A673 (cell line): ENCODE data around the gene TUBA8. TPM values are rescaled to one million over a fixed set of nuclear protein-coding genes. Genes with fewer than 3 reads are reported as not detected.

Experiments used
- BruUV-seq: library from RNA; stranded (reverse); fragments of 400-500 nt; replicated peaks from 2 replicates; lab custom pipeline; 2021; lab: Mats Ljungman, UMichigan
- CTCF ChIA-PET: fragments of 300-600 bp; sonication (Branson Sonifier 250); formaldehyde crosslinking; loops from one replicate; lab custom pipeline; 2022; ENCODE audit warnings: antibody characterized with exemption; lab: Charles Lee
- POLR2A ChIA-PET: fragments of 300-600 bp; sonication (Branson Sonifier 250); formaldehyde crosslinking; loops from one replicate; lab custom pipeline; 2022; ENCODE audit warnings: antibody characterized with exemption; ENCODE audit not compliant: low non-redundant PET; lab: Charles Lee
- DNase-seq: peaks from one replicate; pipeline ENCODE4 v3.0.0-alpha.2; 2015; ENCODE audit warnings: low spot score
- H3K27ac ChIP-seq: fragments of 200-600 bp; sonication (generic); 2 replicates; pipeline ENCODE4 v1.5.1; 2016; ENCODE audit warnings: mixed run types, low read depth, mild to moderate bottlenecking, mixed read lengths, antibody characterized with exemption, low read length; ENCODE audit not compliant: poor library complexity, severe bottlenecking
- H3K27me3 ChIP-seq: fragments of 200-600 bp; sonication (generic); replicated peaks from 2 replicates; pipeline ENCODE4 v1.6.1; 2017; ENCODE audit warnings: mixed run types, low read depth, mild to moderate bottlenecking, mixed read lengths, antibody characterized with exemption, low read length; ENCODE audit not compliant: insufficient read depth, poor library complexity
- H3K36me3 ChIP-seq: fragments of 200-600 bp; sonication (generic); 2 replicates; pipeline ENCODE4 v1.6.1; 2016; ENCODE audit warnings: mixed run types, mild to moderate bottlenecking, mixed read lengths, antibody characterized with exemption, low read length; ENCODE audit not compliant: insufficient read depth, poor library complexity, severe bottlenecking
- H3K4me1 ChIP-seq: fragments of 200-600 bp; sonication (generic); 2 replicates; pipeline ENCODE4 v1.6.1; 2017; ENCODE audit warnings: mixed run types, mild to moderate bottlenecking, mixed read lengths, antibody characterized with exemption, low read length; ENCODE audit not compliant: insufficient read depth, poor library complexity, severe bottlenecking
- H3K4me3 ChIP-seq: fragments of 200-600 bp; sonication (generic); 2 replicates; pipeline ENCODE4 v1.5.1; 2016; ENCODE audit warnings: low read depth, mixed run types, mild to moderate bottlenecking, mixed read lengths, low read length; ENCODE audit not compliant: poor library complexity, severe bottlenecking
- H3K9me3 ChIP-seq: fragments of 200-600 bp; sonication (generic); 2 replicates; pipeline ENCODE4 v1.6.1; 2016; ENCODE audit warnings: mixed run types, low read depth, mild to moderate bottlenecking, mixed read lengths, antibody characterized with exemption, low read length; ENCODE audit not compliant: poor library complexity, severe bottlenecking
- CTCF ChIP-seq: fragments of 300-800, 200-600 bp; sonication (generic); conservative IDR thresholded peaks from 2 replicates; pipeline ENCODE4 v1.5.1; 2017; ENCODE audit warnings: low read depth, mild to moderate bottlenecking, antibody characterized with exemption, low read length, moderate library complexity, mixed read lengths
- EZH2 ChIP-seq: fragments of 200-600 bp; sonication (generic); IDR thresholded peaks from 2 replicates; pipeline ENCODE4 v1.6.1; 2017; ENCODE audit warnings: borderline replicate concordance, low read depth, mild to moderate bottlenecking, mixed read lengths, antibody characterized with exemption, low read length; ENCODE audit not compliant: poor library complexity, severe bottlenecking
- intact Hi-C: fragments of 100-400 bp; cut with micrococcal nuclease; formaldehyde crosslinking; loops from one replicate; pipeline ENCODE4 v1.10.0; 2022; ENCODE audit not compliant: unreplicated experiment
- total RNA-seq: library from RNA; stranded (reverse); gene quantifications from 2 replicates; pipeline ENCODE4 v1.2.3, GENCODE V29; 2021

TUBA8 gene
- total RNA-seq, 1 experiment from 2014 or later = 3.1 TPM

- H3K4me3 ChIP-seq = no peak overlapping the region
- ChIA-PET CTCF (no interaction called here), POLR2A (no interaction called here)
- BruUV-seq = no TSS peak
- H3K27ac ChIP-seq = no peak overlapping the region
- no peaks in the 10 kb centered on the region for H3K36me3 ChIP-seq
- no peak for DNase-seq
- no peaks in the 10 kb centered on the region for H3K9me3 ChIP-seq
- peaks cover 5% of the 10 kb centered on the region for H3K4me1 ChIP-seq
- TF ChIP-seq CTCF (no peak), EZH2 (no peak)
- intact Hi-C loops = no loop called here
- H3K27me3 ChIP-seq = no peaks in the 10 kb centered on the region
Measured at GRCh38 chr22:18145676-18146388, 35.2 kb downstream of the TUBA8 start.

- no peak for DNase-seq
- intact Hi-C loops = no loop called here
- BruUV-seq = no TSS peak
- TF ChIP-seq EZH2 (no peak), CTCF (no peak)
- no peak overlapping the region for H3K4me3 ChIP-seq
- no peaks in the 10 kb centered on the region for H3K36me3 ChIP-seq
- H3K9me3 ChIP-seq = no peaks in the 10 kb centered on the region
- no peaks in the 10 kb centered on the region for H3K27me3 ChIP-seq
- POLR2A ChIA-PET = no interaction called here
- CTCF ChIA-PET = no interaction called here
- peaks cover 9% of the 10 kb centered on the region for H3K4me1 ChIP-seq
- H3K27ac ChIP-seq = no peak overlapping the region
Measured at GRCh38 chr22:18146389-18146753, 35.8 kb downstream of the TUBA8 start.

- H3K27me3 ChIP-seq = no peaks in the 10 kb centered on the region
- ChIA-PET CTCF (no interaction called here), POLR2A (no interaction called here)
- H3K27ac ChIP-seq = no peak overlapping the region
- intact Hi-C loops = no loop called here
- no peak overlapping the region for H3K4me3 ChIP-seq
- H3K9me3 ChIP-seq = no peaks in the 10 kb centered on the region
- peaks cover 9% of the 10 kb centered on the region for H3K4me1 ChIP-seq
- TF ChIP-seq CTCF (no peak), EZH2 (no peak)
- BruUV-seq = no TSS peak
- no peak for DNase-seq
- H3K36me3 ChIP-seq = no peaks in the 10 kb centered on the region
Measured at GRCh38 chr22:18147791-18148190, 37.2 kb downstream of the TUBA8 start.
